ENCODE data around the gene IFIT3. TPM values are rescaled to one million over a fixed set of nuclear protein-coding genes. Genes with fewer than 3 reads are reported as not detected.

Gene IFIT3
- total and polyA plus RNA-seq, 9 of the 15 experiments (the other 6 are each of a cell fraction or from before 2014, with no cell fraction given): 0.23 to 2.2 (median 0.77) TPM

DNA sequence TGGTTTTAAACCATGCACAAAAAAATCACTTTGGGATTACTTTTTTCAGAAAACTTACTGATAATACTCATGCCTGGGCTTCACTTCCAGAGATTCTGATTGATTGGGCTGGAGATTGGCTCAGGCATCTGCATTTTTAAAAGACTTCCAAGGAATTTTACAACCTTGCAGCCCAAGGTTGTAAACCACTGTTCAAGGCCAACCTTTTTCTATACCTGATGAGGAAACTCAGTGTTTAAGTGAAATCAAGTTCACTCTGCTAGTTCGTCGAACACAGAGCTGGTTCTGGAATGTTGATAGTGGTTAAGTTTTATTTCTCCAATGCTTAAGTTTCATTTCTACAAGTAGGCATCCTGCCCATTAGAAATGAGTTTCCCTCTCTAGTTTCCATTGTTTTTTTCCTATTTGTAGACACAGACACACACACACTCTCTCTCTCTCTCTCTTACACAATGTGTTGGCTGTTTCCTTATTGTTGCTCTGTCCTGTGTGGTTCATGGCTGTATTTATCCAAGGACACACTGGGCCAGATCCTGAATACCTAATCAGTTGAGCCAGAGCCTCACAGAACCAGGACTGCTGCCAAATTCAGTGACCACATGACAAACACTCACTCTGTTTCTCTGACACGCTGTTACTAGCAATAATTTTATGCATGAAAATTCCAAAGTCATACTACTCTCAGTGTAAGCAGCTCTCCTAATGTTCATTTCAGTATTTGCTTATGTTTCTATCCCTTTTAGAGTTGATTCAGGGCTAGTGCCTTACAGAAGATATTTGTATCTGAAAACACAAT is 46.3 kb downstream of the IFIT3 start (continued):
- TF ChIP-seq KLF10 (CRISPR knock-in tag; IDR thresholded peaks at IDR 0.05) (no peak), ZNF239 (CRISPR knock-in tag; IDR thresholded peaks at IDR 0.05) (no peak), NFIC (IDR thresholded peaks at IDR 0.05) (peak; percentile 72), SRSF3 (IDR thresholded peaks at IDR 0.05; ENCODE audit: insufficient read depth, low read length) (no peak), HDGF (IDR thresholded peaks at IDR 0.05) (no peak), GTF2A2 (tag; IDR thresholded peaks at IDR 0.05) (no peak), CBFA2T3 (IDR thresholded peaks at IDR 0.05) (peak; percentile 68), HMG20A (CRISPR knock-in tag; conservative IDR thresholded peaks at IDR 0.05) (no peak), ZC3H11A (IDR thresholded peaks at IDR 0.05; ENCODE audit: low read depth, low read length) (no peak), MTA2 (IDR thresholded peaks at IDR 0.05; ENCODE audit: low read depth) (peak; percentile 48; the same call in 1 of the 2 replicates), CEBPB (tag; IDR thresholded peaks at IDR 0.05) (peak; percentile 85), ZNF134 (CRISPR knock-in tag; conservative IDR thresholded peaks at IDR 0.05) (0 out of 2 replicates have a peak, but pooled peaks have one; percentile 37), JUNB (CRISPR knock-in tag; conservative IDR thresholded peaks at IDR 0.05) (no peak), SOX6 (IDR thresholded peaks at IDR 0.05) (peak; percentile 84), CBFA2T2 (conservative IDR thresholded peaks at IDR 0.05) (peak; percentile 44), NCOR1 (IDR thresholded peaks at IDR 0.05) (peak; percentile 25; the same call in 1 of the 2 replicates), FOXK1 (CRISPR knock-in tag; IDR thresholded peaks at IDR 0.05; ENCODE audit: borderline replicate concordance) (no peak), FOXK2 (conservative IDR thresholded peaks at IDR 0.05 in 1 of 2, IDR thresholded peaks at IDR 0.05 in 1 of 2; ENCODE audit: low read depth in 2 of 2) (peak; percentile 61 to 82), FOXJ2 (tag; IDR thresholded peaks at IDR 0.05) (peak; percentile 82), E2F3 (CRISPR knock-in tag; IDR thresholded peaks at IDR 0.05) (no peak), ZNF830 (CRISPR knock-in tag; IDR thresholded peaks at IDR 0.05) (no peak)
- TF ChIP-seq, protein P1, sequence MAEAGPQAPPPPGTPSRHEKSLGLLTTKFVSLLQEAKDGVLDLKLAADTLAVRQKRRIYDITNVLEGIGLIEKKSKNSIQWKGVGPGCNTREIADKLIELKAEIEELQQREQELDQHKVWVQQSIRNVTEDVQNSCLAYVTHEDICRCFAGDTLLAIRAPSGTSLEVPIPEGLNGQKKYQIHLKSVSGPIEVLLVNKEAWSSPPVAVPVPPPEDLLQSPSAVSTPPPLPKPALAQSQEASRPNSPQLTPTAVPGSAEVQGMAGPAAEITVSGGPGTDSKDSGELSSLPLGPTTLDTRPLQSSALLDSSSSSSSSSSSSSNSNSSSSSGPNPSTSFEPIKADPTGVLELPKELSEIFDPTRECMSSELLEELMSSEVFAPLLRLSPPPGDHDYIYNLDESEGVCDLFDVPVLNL (CRISPR knock-in tag; IDR thresholded peaks at IDR 0.05; ENCODE audit: low read depth): no peak
- TF ChIP-seq, protein P2, sequence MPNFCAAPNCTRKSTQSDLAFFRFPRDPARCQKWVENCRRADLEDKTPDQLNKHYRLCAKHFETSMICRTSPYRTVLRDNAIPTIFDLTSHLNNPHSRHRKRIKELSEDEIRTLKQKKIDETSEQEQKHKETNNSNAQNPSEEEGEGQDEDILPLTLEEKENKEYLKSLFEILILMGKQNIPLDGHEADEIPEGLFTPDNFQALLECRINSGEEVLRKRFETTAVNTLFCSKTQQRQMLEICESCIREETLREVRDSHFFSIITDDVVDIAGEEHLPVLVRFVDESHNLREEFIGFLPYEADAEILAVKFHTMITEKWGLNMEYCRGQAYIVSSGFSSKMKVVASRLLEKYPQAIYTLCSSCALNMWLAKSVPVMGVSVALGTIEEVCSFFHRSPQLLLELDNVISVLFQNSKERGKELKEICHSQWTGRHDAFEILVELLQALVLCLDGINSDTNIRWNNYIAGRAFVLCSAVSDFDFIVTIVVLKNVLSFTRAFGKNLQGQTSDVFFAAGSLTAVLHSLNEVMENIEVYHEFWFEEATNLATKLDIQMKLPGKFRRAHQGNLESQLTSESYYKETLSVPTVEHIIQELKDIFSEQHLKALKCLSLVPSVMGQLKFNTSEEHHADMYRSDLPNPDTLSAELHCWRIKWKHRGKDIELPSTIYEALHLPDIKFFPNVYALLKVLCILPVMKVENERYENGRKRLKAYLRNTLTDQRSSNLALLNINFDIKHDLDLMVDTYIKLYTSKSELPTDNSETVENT (CRISPR knock-in tag; IDR thresholded peaks at IDR 0.05): no peak
- TF ChIP-seq, protein P3, sequence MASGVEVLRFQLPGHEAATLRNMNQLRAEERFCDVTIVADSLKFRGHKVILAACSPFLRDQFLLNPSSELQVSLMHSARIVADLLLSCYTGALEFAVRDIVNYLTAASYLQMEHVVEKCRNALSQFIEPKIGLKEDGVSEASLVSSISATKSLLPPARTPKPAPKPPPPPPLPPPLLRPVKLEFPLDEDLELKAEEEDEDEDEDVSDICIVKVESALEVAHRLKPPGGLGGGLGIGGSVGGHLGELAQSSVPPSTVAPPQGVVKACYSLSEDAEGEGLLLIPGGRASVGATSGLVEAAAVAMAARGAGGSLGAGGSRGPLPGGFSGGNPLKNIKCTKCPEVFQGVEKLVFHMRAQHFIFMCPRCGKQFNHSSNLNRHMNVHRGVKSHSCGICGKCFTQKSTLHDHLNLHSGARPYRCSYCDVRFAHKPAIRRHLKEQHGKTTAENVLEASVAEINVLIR (CRISPR knock-in tag; IDR thresholded peaks at IDR 0.05): no peak
- TF ChIP-seq, protein P4, sequence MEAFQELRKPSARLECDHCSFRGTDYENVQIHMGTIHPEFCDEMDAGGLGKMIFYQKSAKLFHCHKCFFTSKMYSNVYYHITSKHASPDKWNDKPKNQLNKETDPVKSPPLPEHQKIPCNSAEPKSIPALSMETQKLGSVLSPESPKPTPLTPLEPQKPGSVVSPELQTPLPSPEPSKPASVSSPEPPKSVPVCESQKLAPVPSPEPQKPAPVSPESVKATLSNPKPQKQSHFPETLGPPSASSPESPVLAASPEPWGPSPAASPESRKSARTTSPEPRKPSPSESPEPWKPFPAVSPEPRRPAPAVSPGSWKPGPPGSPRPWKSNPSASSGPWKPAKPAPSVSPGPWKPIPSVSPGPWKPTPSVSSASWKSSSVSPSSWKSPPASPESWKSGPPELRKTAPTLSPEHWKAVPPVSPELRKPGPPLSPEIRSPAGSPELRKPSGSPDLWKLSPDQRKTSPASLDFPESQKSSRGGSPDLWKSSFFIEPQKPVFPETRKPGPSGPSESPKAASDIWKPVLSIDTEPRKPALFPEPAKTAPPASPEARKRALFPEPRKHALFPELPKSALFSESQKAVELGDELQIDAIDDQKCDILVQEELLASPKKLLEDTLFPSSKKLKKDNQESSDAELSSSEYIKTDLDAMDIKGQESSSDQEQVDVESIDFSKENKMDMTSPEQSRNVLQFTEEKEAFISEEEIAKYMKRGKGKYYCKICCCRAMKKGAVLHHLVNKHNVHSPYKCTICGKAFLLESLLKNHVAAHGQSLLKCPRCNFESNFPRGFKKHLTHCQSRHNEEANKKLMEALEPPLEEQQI (IDR thresholded peaks at IDR 0.05): no peak

All from K562 (cell line).